Right lobe of liver (tissue), 6 donors: ENCODE measurements around the gene TATDN2. TPM values are rescaled to one million over a fixed set of nuclear protein-coding genes. Genes with fewer than 3 reads are reported as not detected.

Source experiments
- ATAC-seq, 4 donors: fragments of 200-7000 bp; cut with Tn5 transposase; one replicate each; pipeline ENCODE4 v1.9.1; 2020; ENCODE audit warnings: mild to moderate bottlenecking in 4 of 4, moderate library complexity in 4 of 4
- DNase-seq, 3 donors: peaks; one replicate each; pipeline ENCODE4 v3.0.0-alpha.2; 2020
- H3K27ac ChIP-seq, 3 donors: fragments of 200-600 bp; one replicate each; pipeline ENCODE4 v1.8.0; 2022
- H3K27me3 ChIP-seq, 2 donors: fragments of 200-600 bp; one replicate each; pipeline ENCODE4 v1.8.0; 2022
- H3K36me3 ChIP-seq, 4 donors: fragments of 200-600 bp; sonication (generic) in 1 of 4; one replicate each; pipeline versions ENCODE4 v1.5.1 to v1.8.0; 2017 to 2022; ENCODE audit warnings: control low read depth in 1 of 4
- H3K4me1 ChIP-seq, 4 donors: fragments of 200-600 bp; sonication (generic) in 1 of 4; one replicate each; pipeline versions ENCODE4 v1.5.1 to v1.8.0; 2017 to 2022; ENCODE audit warnings: control low read depth in 1 of 4
- H3K4me3 ChIP-seq, 3 donors: fragments of 200-600 bp; one replicate each; pipeline ENCODE4 v1.8.0; 2022
- H3K9me3 ChIP-seq, 4 donors: fragments of 200-600 bp; sonication (generic) in 1 of 4; one replicate each; pipeline versions ENCODE4 v1.5.1 to v1.8.0; 2017 to 2022; ENCODE audit warnings: control low read depth in 1 of 4
- POLR2A ChIP-seq: fragments of 450-650 bp; IDR thresholded peaks from one replicate; pipeline ENCODE4 v1.6.1; 2017; ENCODE audit warnings: antibody characterized with exemption, mild to moderate bottlenecking
- WGBS: methylation state at CpG from one replicate; pipeline ENCODE4 v1.1.6; 2018; ENCODE audit warnings: low coverage, low lambda C conversion rate; ENCODE audit not compliant: insufficient coverage; ENCODE audit errors: missing lambda C conversion rate; 5-methylcytosine and 5-hydroxymethylcytosine counted together
- intact Hi-C, 2 donors: fragments of 100-400 bp; cut with DNase I; formaldehyde crosslinking; loops; one replicate each; pipeline versions ENCODE4 v1.11.2 to v1.14.1; 2022
- total RNA-seq, 6 experiments: library from RNA; depleted of rRNA in 2 of 6; stranded (reverse); fragments of >200 nt in 2 of 6; fragmentation: NEBNext Ultra II Directional in 3 of 6; extraction: Animal tissue kit (Norgen Biotek cat#: 25700) in 3 of 6; gene quantifications; one replicate each; pipeline versions ENCODE4 v1.1.0 to v1.2.4, GENCODE V29; 2016 to 2023
- TF ChIP-seq, protein P1 (sequence below), 4 donors: fragments of 200-600 bp in 3 of 4; fragments of 450-650 bp in 1 of 4; IDR thresholded peaks; one replicate each; pipeline versions ENCODE4 v1.5.1 to v1.8.0; 2016 to 2022; ENCODE audit warnings: antibody characterized with exemption in 4 of 4, mild to moderate bottlenecking in 2 of 4
- donor health status: DM: no; HTN: yes; CAD: no.
- donor health status: DM: no; HTN: no; CAD: no.
- donor health status: DM: no; HTN: no; CAD: no.
- donor health status: DM: no; HTN: yes; CAD: no.
- donor health status: DM: no; HTN: yes; CAD: no.

TATDN2 gene
- total RNA-seq, 6 experiments from 2014 or later = 7.2 to 13.4 (median 10.1) TPM

DNA sequence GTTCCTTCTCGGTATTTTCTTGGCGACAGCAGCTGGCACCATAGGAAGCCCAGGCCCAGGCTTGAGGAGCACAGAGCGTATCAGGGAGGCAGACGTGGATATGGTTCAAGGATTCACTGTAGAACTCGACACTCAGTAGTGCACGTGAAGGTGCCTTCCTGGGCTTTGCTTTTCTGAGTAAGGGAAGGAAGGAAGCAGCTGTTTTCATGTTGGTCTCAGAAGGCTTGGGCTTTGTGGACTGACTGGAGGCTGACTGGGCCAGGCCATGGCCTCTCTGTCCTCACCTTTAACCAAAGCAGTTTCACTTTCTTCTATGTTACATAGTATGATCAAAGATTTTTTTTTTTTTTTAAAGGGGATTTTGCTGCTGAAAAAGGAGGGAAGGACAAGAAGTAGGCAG, 51.4 kb downstream of the TATDN2 start:
- H3K4me3 ChIP-seq = no peak overlapping the region
- no peak for ATAC-seq
- H3K27me3 ChIP-seq = no peaks in the 10 kb centered on the region
- TF ChIP-seq POLR2A = no peak
- TF ChIP-seq, protein P1, sequence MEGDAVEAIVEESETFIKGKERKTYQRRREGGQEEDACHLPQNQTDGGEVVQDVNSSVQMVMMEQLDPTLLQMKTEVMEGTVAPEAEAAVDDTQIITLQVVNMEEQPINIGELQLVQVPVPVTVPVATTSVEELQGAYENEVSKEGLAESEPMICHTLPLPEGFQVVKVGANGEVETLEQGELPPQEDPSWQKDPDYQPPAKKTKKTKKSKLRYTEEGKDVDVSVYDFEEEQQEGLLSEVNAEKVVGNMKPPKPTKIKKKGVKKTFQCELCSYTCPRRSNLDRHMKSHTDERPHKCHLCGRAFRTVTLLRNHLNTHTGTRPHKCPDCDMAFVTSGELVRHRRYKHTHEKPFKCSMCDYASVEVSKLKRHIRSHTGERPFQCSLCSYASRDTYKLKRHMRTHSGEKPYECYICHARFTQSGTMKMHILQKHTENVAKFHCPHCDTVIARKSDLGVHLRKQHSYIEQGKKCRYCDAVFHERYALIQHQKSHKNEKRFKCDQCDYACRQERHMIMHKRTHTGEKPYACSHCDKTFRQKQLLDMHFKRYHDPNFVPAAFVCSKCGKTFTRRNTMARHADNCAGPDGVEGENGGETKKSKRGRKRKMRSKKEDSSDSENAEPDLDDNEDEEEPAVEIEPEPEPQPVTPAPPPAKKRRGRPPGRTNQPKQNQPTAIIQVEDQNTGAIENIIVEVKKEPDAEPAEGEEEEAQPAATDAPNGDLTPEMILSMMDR (IDR thresholded peaks at IDR 0.05) = no peak
- DNase-seq = no peak
- no peak overlapping the region for H3K27ac ChIP-seq
- peaks cover 0 to 11% (median 5%) of the 10 kb centered on the region in 4 donors for H3K4me1 ChIP-seq
- H3K9me3 ChIP-seq = no peaks in the 10 kb centered on the region
- intact Hi-C loops = no loop called here
- H3K36me3 ChIP-seq = peaks cover 3 to 46% (median 18%) of the 10 kb centered on the region in 4 donors
- WGBS = 64% methylated on average over 5 of the region's 6 CpGs

DNA sequence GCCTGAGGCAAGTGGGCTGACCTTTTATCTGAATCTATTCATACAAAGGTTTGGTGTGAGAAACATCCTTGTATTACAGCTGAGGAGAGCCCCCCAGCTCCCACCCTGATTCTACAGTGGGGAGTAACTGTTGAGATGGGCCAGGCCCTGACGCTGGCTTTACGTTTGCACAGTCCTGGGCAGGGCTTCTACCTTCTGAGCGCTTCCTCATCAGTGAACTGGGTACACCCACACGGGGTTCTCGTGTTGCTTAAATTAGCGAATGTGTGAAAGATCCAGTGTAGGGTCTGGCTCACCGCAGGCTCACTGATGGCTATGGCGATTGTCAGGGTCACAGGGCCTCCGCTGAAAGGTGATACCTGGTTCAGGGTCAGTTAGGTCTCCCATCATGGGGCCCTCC, 51.8 kb downstream of the TATDN2 start:
- H3K4me1 ChIP-seq = peaks cover 0 to 11% (median 5%) of the 10 kb centered on the region in 4 donors
- H3K27me3 ChIP-seq = no peaks in the 10 kb centered on the region
- intact Hi-C loops = no loop called here
- H3K9me3 ChIP-seq = no peaks in the 10 kb centered on the region
- no peak for ATAC-seq
- no peak for DNase-seq
- H3K27ac ChIP-seq = no peak overlapping the region
- TF ChIP-seq, protein P1 (IDR thresholded peaks at IDR 0.05) = no peak
- no peak for TF ChIP-seq POLR2A
- H3K36me3 ChIP-seq = peaks cover 3 to 51% (median 20%) of the 10 kb centered on the region in 4 donors
- H3K4me3 ChIP-seq = no peak overlapping the region
- no CpG with 5 or more reads among the region's 9 CpGs for WGBS

DNA sequence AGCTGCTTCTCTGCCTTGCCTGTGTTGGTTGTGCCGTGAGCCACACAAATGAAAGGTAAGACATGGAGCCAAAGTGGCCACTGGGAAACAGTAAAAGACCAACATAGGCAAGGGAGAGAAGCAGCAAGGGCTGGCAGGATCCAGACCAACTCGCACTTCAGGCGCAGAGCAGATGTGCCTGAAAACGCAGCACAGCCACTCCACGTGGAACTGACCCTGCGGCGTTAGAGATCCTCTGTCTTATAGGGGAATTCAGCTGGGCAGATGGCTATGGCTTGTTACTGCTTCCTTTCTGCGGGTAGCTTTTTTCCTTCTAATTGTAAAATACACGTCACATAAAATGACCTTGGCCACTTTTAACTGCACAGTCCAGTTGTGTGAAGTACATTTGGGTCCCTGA, 54.8 kb downstream of the TATDN2 start:
- DNase-seq = no peak
- H3K27ac ChIP-seq = no peak overlapping the region
- TF ChIP-seq, protein P1 (IDR thresholded peaks at IDR 0.05) = no peak
- TF ChIP-seq POLR2A = no peak
- no peak for ATAC-seq
- H3K9me3 ChIP-seq = no peaks in the 10 kb centered on the region
- H3K27me3 ChIP-seq = no peaks in the 10 kb centered on the region
- WGBS = 74% methylated on average over 3 of the region's 9 CpGs
- intact Hi-C loops = no loop called here
- no peaks in the 10 kb centered on the region for H3K4me1 ChIP-seq
- peaks cover 8 to 79% (median 29%) of the 10 kb centered on the region in 4 donors for H3K36me3 ChIP-seq
- H3K4me3 ChIP-seq = no peak overlapping the region

DNA sequence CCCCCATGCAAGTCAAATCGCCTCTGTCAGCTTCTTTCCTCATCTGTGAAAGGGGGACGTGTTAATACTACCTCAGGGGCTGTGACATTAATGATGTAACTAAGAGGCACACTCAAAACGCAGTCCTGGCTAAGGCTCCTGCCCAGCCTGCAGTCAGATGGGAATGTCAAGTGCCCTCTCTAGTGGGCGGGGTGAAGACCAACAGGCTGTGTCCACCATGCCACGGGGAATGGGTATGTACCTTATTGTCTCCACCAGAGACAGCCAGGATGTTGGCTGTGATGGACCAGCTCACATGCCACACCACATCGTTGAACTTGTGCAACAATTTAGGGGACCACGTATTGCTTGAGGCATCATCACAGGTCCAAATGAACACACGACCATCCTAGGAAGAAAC, 55.5 kb downstream of the TATDN2 start:
- ATAC-seq = peak in 1 of 4 donors; percentile 16

More for the DNA sequence above, 55.5 kb downstream of the TATDN2 start:
- intact Hi-C loops = no loop called here
- TF ChIP-seq POLR2A = no peak
- TF ChIP-seq, protein P1 (IDR thresholded peaks at IDR 0.05) = no peak
- Histone ChIP-seq H3K36me3 (peaks cover 8 to 85% (median 30%) of the 10 kb centered on the region in 4 donors), H3K9me3 (no peaks in the 10 kb centered on the region), H3K27ac (no peak overlapping the region), H3K4me3 (no peak overlapping the region), H3K4me1 (no peaks in the 10 kb centered on the region), H3K27me3 (no peaks in the 10 kb centered on the region)
- DNase-seq = no peak
- 87% methylated on average over 4 of the region's 8 CpGs for WGBS
